GM18858 (cell line): ENCODE results near the gene SLC19A1.

ENCODE experiments used
- ATAC-seq: cut with Tn5 transposase; IDR thresholded peaks from one replicate; pipeline ENCODE4 v1.9.1; 2021; ENCODE audit not compliant: unreplicated experiment

Gene SLC19A1

DNA sequence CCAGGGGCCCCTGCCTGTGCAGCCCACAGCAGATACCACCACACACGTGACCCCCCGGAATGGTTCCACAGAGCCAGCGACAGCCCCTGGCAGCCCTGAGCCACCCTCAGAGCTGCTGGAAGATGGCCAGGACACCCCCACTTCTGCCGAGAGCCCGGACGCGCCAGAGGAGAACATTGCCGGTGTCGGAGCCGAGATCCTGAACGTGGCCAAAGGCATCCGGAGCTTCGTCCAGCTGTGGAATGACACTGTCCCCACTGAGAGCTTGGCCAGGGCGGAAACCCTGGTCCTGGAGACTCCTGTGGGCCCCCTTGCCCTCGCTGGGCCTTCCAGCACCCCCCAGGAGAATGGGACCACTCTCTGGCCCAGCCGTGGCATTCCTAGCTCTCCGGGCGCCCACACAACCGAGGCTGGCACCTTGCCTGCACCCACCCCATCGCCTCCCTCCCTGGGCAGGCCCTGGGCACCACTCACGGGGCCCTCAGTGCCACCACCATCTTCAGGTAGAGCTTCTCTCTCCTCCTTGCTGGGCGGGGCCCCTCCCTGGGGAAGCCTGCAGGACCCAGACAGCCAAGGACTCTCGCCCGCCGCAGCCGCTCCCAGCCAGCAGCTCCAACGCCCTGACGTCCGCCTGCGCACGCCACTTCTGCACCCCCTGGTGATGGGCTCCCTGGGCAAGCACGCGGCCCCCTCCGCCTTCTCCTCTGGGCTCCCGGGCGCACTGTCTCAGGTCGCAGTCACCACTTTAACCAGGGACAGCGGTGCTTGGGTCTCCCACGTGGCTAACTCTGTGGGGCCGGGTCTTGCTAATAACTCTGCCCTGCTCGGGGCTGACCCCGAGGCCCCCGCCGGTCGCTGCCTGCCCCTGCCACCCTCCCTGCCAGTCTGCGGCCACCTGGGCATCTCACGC, 86.3 kb downstream of the SLC19A1 start:
- no peak for ATAC-seq

DNA sequence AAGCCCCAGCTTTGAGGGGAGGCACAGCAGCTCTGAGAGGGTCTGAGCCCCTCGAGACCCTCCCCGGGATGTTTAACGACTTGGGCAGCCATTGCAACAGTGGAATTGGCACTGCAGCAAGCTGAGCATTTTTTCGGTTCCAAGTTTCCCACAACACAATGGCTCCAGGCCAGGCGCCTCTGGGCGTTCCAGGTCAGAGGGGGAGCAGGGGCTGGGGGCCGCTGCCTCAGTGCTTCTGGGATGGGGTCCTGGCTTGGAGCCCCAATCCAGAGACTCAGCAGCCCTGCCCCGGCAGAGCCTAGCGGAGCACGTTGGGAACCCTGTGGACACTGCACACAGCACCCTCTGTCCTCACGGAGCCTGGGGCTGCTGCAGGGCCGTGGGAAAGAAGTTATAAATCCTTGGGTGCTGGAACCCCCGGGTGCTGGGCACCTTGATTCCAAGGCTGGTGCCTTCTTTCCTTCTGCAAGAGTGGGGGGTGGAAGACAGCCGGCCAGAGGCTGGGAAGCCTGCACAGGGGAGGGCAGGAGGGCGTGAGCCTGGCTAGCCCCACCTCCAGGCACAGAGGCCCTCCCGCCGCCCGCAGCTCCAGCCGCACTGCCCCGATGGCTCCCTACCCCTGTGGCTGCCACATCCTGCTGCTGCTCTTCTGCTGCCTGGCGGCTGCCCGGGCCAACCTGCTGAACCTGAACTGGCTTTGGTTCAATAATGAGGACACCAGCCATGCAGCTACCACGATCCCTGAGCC, 87.1 kb downstream of the SLC19A1 start:
- ATAC-seq: no peak

DNA sequence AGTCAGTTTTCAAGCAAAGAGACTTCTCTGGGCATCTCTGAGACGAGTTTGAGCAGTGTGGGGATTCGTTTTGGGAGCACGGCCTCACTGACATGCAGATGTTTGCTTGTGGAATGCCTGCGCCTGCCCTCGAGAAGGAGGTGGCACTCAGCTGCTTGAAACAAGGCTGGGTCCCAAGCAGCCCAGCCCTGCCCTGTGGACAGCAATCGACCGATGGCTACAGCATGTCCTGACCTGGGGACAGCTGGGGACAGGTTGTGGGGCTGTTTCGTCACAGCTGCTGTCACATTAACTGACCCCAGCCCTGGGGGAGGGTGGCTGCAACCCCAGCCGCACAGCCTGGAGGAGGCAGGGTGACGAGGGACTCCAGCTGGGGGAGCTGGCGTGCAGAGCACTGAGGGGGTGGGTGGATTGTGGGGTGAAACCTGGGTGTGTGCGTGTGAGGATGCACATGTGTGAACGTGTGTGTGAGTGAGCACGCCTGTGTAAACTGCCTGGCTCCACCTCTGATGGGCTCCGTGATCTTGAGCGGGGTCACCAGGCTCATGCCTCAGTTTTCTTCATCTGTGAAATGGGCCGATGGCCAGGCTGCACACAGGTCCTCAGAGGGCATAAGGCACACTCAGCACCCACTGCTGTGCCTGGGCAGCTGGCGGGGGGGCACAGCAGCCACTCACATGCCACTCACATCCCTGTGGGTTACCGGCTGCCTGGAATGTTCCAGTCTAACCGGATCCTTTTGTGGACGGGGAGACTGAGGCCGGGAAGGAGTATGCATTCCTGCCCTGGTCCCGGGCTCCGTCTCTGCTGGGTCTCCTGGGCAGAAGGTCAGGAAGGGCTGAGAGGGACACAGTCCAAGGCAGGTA, 87.9 kb downstream of the SLC19A1 start:
- no peak for ATAC-seq

DNA sequence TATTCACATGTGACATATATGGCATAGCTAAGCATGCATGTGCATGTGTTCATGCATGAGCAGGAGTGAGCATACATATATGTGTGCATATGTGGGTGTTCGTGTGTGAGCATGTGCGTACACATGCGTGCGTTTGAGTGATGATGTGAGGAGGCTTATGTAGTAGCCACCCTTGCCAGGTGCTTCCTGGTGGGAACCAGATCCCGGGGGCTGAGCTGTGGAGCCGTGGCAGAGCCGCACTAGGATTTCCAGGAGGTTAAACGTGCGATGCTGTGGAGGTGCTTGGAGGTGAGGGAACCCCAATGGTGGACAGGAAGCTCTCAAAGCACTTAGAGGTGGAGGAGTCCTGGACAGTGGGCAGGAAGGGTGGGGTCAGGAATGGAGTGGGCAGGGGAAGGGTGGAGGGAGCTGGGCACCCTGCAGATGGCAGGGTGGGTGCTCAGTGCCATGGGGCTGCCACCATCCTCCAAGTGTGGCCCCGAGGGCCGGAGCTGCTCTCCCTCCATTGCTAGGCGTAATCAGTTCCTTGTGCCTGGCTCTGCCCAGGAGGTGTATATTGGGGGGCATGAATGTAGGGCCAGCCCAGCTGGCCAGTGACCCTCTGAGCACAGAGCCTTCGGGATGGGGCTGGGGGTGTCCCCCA, 88.8 kb downstream of the SLC19A1 start:
- ATAC-seq: no peak

DNA sequence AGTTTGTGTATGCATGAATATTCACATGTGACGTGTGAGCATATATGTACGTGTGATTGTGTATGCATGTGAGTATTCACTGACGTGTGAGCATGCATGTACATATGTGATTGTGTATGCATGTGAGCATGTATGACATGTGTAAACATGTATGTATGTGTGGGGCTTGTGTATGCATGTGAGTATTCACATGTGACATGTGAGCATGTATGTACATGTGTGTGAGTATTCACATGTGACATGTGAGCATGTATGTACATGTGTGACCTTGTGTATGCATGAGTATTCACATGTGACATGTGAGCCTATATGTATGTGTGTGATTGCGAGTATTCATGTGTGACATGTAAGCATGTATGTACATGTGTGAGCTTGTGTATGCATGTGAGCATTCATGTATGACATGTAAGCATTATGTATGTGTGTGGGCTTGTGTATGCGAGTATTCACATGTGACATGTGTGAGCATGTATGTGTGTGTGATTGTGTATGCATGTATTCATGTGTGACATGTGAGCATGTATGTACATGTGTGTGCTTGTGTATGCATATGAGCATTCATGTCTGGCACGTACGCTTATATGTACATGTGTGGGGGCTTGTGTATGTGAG, 89.4 kb downstream of the SLC19A1 start:
- ATAC-seq: no peak

DNA sequence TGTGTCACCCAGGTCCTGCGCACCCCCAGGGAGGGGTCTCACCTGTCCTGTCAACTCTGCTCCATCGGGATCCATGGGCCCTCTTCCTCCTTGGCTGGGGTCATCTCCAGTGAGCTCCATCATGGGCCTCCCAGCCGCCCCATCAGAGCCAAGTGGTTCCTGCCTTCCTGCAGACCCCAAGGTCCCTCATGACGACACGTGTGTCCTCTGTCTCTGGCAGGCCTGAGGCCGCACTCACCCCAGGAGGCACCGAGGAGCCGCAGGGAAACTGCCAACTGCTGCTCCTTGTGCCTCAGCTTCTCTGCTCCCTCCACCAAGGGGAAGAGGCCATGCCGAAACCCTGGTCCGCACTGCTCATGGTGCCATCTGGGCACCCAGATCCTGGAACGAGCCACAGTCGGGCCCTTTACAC, 90.5 kb downstream of the SLC19A1 start:
- ATAC-seq: no peak

DNA sequence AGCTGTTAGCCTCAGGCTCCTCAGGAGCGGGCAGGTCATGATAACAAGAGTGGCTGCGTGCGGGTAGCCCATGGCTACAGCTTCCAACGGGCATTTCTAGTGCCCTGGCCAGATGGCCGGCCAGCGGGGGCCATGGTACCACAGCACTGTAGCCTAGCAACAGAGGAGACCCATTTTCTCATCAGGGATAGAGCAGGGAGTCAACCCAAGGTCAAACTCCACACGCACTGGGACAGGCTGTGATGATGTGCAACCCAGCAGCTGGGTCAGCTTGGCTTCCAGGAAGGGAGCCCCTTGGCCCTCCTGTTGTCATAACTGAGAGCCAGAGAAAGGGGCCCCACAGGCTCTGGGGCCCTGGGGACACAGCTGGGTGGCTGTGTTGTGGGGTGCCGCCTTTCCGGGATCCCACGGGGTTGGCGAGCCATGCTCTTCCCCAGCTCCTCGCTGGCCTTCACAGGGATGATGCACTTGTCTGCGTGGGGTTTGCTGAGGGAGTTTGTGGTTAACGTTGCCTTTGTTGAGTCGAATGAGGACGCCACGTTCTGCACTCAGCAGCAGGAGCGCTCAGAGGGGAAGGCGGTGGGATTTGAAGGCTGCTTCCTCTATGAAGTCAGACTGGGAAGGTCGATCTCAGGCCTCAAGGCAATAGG, 91.0 kb downstream of the SLC19A1 start:
- ATAC-seq: no peak

DNA sequence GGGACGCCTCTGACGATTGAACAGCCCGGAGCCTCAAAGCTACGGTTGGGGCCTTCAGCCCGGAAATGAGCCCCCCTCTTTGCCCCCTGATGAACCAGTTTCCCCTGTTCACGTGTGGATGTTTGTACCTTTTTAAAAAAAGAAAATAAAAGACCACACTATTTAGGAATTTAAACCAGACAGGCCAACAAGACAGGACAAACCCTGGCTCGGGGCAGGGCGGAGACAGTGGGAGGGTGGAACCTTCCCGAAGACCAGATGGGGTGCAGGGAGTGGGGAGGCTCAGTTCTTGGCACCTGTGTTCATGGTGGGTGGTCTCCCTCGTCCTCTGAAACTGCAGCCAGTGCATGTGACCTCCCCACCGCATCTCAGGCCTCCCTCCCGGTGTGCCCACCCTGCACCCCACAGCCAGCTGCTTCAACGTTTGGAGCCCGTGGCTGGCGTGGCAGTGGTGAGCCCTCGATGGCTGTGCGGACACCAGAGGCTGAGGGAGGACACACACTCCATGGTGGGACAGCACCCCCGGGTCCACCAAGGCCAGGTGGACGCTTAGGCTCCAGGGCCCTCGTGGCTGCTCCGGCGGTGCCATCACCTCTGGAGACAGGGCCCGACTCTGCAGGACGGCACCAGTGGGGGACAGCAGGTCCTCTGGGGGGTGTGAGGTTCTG, 91.7 kb downstream of the SLC19A1 start:
- no peak for ATAC-seq

DNA sequence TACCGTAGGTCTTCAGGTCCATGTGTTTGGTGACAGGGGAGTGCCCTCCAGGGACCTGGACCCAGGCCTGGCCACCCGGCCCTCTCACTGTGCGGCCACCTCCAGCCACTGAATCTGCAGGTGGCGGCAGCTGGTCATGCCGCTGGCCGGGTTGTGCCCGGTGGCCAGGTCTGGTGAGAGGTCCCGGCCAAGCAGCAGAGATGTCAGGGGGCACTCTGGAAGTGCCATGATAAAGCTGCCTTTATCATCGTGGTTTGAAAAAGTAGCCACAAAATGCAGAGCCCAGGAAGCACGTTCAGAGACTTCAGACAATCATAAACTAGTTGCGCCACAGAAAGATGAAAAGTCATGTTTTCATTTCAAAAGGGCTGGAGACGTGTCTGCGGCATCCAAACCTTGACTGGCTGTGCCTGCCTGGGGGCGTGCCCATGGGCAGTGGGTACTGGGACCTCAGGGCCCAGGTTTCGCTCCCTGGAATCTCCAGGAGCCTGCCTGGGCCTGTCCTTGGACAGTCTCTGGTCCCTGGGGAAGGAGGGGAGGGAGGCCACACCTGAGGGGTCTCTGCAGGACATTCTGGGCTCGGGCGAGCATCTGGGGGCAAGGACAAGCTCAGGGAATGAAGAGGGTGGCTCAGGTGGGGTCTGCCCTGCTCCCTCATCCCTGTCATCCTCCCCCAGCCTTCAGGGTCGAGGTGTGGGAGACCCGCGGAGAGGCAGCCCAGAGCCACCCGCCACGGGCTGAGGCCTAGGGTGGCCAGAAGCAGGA, 92.4 kb downstream of the SLC19A1 start:
- ATAC-seq: no peak

DNA sequence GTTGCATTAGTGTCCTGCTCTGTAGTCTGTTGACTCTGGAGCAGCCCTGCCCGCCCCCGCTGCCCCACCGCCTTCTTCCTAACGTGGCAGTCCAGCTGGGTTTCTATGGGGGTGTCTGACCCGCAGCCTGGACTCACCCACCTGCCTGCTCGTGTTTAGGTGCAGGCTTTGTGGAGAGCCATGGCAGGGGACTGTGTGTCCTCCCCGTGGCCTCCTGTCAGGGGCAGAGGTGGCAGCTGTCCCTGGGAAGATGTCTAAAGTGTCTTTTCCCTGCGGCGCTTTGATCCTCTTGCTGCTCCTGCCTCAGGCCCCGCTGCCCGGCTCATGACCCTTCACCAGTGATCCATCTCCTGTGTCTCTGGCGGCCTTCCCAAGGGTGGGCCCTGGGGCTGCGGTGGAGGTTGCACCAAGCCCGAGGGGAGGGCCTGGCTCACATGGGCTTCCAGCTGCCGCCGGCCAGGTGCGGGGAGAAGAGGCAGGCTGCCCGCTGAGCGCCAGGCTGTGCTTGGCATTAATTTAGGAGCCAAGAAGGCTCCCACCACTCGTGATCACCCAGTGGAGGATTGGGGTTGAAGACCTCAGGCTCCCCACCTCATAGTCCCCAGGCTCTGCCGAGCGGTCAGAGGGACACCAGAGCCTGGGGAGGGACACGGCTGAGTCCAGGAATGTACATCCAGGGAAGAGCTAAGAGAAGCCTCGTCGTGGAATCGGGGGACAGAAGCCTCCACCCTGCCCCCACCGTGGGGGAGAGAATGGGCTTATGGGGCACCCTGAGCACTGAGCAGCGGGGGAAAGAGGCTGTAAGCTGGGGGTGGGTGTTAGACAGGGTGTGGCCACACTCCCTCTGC, 93.2 kb downstream of the SLC19A1 start:
- ATAC-seq: no peak

DNA sequence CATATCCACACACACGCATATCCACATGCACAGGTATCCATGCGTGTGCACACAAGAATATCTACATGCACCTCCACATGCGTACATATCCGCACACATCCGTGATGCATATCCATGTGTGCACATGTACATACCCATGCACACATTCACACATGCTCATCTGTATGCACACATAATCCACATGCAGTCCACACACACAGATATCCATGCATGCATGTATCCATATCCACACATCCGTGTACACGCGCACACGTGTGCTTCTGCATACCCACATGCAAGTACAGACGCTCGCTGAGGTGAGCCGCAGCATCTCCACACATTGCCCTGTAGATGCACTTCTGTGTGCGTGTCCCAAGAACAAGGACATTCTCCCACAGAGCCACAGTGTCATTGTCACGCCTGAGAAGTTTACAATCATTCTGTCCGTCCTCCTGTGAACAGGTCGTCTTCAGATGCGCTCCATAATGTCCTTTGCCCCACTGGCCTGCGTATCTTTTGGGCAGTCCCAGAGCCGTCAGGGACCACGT, 93.9 kb downstream of the SLC19A1 start:
- no peak for ATAC-seq
